A549 (cell line): ENCODE results near the gene TAF4. TPM values are rescaled to one million over a fixed set of nuclear protein-coding genes. Genes with fewer than 3 reads are reported as not detected.

Source experiments
- ATAC-seq, 2 experiments: fragments of 200-7000 bp in 1 of 2; fragments of >200 bp in 1 of 2; cut with Nextera tagmentation in 1 of 2; cut with Tn5 transposase in 1 of 2; 3 replicates each; pipeline versions ENCODE4 v1.8.0 to v1.9.1; 2018 to 2020; ENCODE audit warnings: mild to moderate bottlenecking in 1 of 2, moderate library complexity in 1 of 2
- CTCF ChIA-PET: fragments of 300-600 bp; sonication (Branson Sonifier 250); formaldehyde crosslinking; extraction: SDS; loops from one replicate; lab custom pipeline; 2021; ENCODE audit warnings: antibody characterized with exemption, inconsistent platforms; lab: Yijun Ruan, JAX
- POLR2A ChIA-PET: fragments of 350-600 bp; formaldehyde crosslinking; extraction: SDS; loops from one replicate; lab custom pipeline; 2021; ENCODE audit warnings: antibody characterized with exemption, inconsistent platforms; lab: Yijun Ruan, JAX
- DNase-seq, 2 experiments: peaks; one replicate each; pipeline versions ENCODE4 v3.0.0 to v3.0.0-alpha.2; 2011 to 2016; ENCODE audit warnings: low read depth in 1 of 2, low spot score in 1 of 2
- FAIRE-seq: peaks from 2 replicates; lab custom pipeline; 2011; peaks lifted over from hg19 to GRCh38; lab: Jason Lieb, UNC
- H3K27ac ChIP-seq, 2 experiments: fragments of >200 bp; sonication (Bioruptor Twin); formaldehyde crosslinking; 3 replicates each; pipeline ENCODE4 v1.5.1; 2016 to 2017
- H3K4me1 ChIP-seq: fragments of >200 bp; sonication (Bioruptor Twin); formaldehyde crosslinking; 3 replicates; pipeline ENCODE4 v1.6.1; 2016
- H3K4me2 ChIP-seq: fragments of >200 bp; sonication (Bioruptor Twin); formaldehyde crosslinking; 3 replicates; pipeline ENCODE4 v1.6.1; 2016
- H3K4me3 ChIP-seq: fragments of >200 bp; sonication (Bioruptor Twin); formaldehyde crosslinking; 3 replicates; pipeline ENCODE4 v1.5.1; 2016
- H3K9me3 ChIP-seq: fragments of >200 bp; sonication (Bioruptor Twin); formaldehyde crosslinking; 3 replicates; pipeline ENCODE4 v1.6.1; 2016
- CBX8 ChIP-seq: fragments of 200-600 bp; sonication (generic); IDR thresholded peaks from 2 replicates; pipeline ENCODE4 v1.6.1; 2016
- CHD2 ChIP-seq: fragments of 150-350 bp; IDR thresholded peaks from 2 replicates; pipeline ENCODE4 v1.6.1; 2014; ENCODE audit warnings: low read length; ENCODE audit not compliant: partially characterized antibody
- CHD4 ChIP-seq: fragments of 200-600 bp; sonication (generic); IDR thresholded peaks from 2 replicates; pipeline ENCODE4 v1.6.1; 2016; ENCODE audit warnings: antibody characterized with exemption, mild to moderate bottlenecking, borderline replicate concordance
- CTCF ChIP-seq: fragments of >200 bp; sonication (Bioruptor Twin); formaldehyde crosslinking; IDR thresholded peaks from 3 replicates; pipeline ENCODE4 v1.5.1; 2016
- E2F6 ChIP-seq: IDR thresholded peaks from 2 replicates; pipeline ENCODE4 v1.6.1; 2012; ENCODE audit warnings: low read depth, borderline replicate concordance
- EHF ChIP-seq: fragments of 250-450 bp; sonication (Bioruptor Pico); IDR thresholded peaks from 2 replicates; pipeline ENCODE4 v1.5.0; 2020; ENCODE audit warnings: mild to moderate bottlenecking
- ESRRA ChIP-seq: fragments of 150-350 bp; IDR thresholded peaks from 2 replicates; pipeline ENCODE4 v1.6.1; 2014; ENCODE audit warnings: mild to moderate bottlenecking, low read length, borderline replicate concordance
- FOSB ChIP-seq: fragments of 250-450 bp; sonication (Bioruptor Pico); IDR thresholded peaks from 2 replicates; pipeline ENCODE4 v1.5.0; 2020; ENCODE audit warnings: mild to moderate bottlenecking, moderate library complexity
- HES2 ChIP-seq: fragments of >200 bp; sonication (Bioruptor Twin); formaldehyde crosslinking; IDR thresholded peaks from 2 replicates; pipeline ENCODE4 v1.6.1; 2016
- HMGXB4 ChIP-seq: fragments of 250-450 bp; sonication (Bioruptor Pico); IDR thresholded peaks from 2 replicates; pipeline ENCODE4 v1.5.0; 2021; ENCODE audit warnings: mild to moderate bottlenecking, moderate library complexity, borderline replicate concordance
- KDM5A ChIP-seq: fragments of 200-600 bp; sonication (generic); IDR thresholded peaks from 2 replicates; pipeline ENCODE4 v1.6.1; 2016; ENCODE audit warnings: antibody characterized with exemption, mild to moderate bottlenecking
- MAFK ChIP-seq: fragments of 450-650 bp; IDR thresholded peaks from 2 replicates; pipeline ENCODE4 v1.6.1; 2014; ENCODE audit not compliant: partially characterized antibody
- NFE2L2 ChIP-seq: fragments of 150-350 bp; conservative IDR thresholded peaks from 2 replicates; pipeline ENCODE4 v1.6.1; 2014; ENCODE audit warnings: low read length
- PHF8 ChIP-seq: fragments of 200-600 bp; sonication (generic); IDR thresholded peaks from 2 replicates; pipeline ENCODE4 v1.6.1; 2016; ENCODE audit warnings: low read depth, mild to moderate bottlenecking, antibody characterized with exemption, moderate library complexity, borderline replicate concordance
- POLR2AphosphoS2 ChIP-seq: conservative IDR thresholded peaks from 2 replicates; pipeline ENCODE4 v1.6.1; 2012; ENCODE audit warnings: low read length, improper control_type of control experiment, inconsistent platforms
- RAD21 ChIP-seq, 2 experiments: fragments of >200 bp in 1 of 2; sonication (Bioruptor Twin) in 1 of 2; formaldehyde crosslinking in 1 of 2; IDR thresholded peaks in 1 of 2; conservative IDR thresholded peaks in 1 of 2; 2 replicates in 1 of 2; 3 replicates in 1 of 2; pipeline ENCODE4 v1.6.1; 2012 to 2018; ENCODE audit warnings: inconsistent platforms in 1 of 2
- RCOR1 ChIP-seq: fragments of 150-350 bp; IDR thresholded peaks from 2 replicates; pipeline ENCODE4 v1.6.1; 2014; ENCODE audit warnings: antibody characterized with exemption, low read length, low read depth
- RFX5 ChIP-seq: fragments of 450-650 bp; IDR thresholded peaks from 2 replicates; pipeline ENCODE4 v1.7.1; 2014; ENCODE audit warnings: antibody characterized with exemption, mild to moderate bottlenecking, moderate library complexity
- WGBS: methylation state at CpG from one replicate; pipeline ENCODE4 v1.1.6; 2017; ENCODE audit errors: missing lambda C conversion rate; 5-methylcytosine and 5-hydroxymethylcytosine counted together
- polyA plus RNA-seq, 4 experiments: library from polyadenylated mRNA; depleted of rRNA in 3 of 4; stranded (reverse); fragments of >200 nt; fragmentation: RNase III in 1 of 4; extraction: RNeasy Plus Mini Kit Qiagen cat#74134 plus additional on column Dnase treatment in 1 of 4; gene quantifications; 2 replicates in 3 of 4; 3 replicates in 1 of 4; pipeline ENCODE4 v1.2.3, GENCODE V29; 2011 to 2017
- TF ChIP-seq, protein P1 (sequence below): fragments of 450-650 bp; IDR thresholded peaks from 2 replicates; pipeline ENCODE4 v1.6.1; 2014; ENCODE audit warnings: antibody characterized with exemption
- TF ChIP-seq, protein P2 (sequence below): fragments of 150-350 bp; IDR thresholded peaks from 2 replicates; pipeline ENCODE4 v1.6.1; 2014; ENCODE audit warnings: low read depth, mild to moderate bottlenecking, low read length

Gene TAF4
- polyA plus RNA-seq, 2 of the 4 experiments (the other 2 are of a cell fraction) = 6.1 to 11.0 TPM

DNA sequence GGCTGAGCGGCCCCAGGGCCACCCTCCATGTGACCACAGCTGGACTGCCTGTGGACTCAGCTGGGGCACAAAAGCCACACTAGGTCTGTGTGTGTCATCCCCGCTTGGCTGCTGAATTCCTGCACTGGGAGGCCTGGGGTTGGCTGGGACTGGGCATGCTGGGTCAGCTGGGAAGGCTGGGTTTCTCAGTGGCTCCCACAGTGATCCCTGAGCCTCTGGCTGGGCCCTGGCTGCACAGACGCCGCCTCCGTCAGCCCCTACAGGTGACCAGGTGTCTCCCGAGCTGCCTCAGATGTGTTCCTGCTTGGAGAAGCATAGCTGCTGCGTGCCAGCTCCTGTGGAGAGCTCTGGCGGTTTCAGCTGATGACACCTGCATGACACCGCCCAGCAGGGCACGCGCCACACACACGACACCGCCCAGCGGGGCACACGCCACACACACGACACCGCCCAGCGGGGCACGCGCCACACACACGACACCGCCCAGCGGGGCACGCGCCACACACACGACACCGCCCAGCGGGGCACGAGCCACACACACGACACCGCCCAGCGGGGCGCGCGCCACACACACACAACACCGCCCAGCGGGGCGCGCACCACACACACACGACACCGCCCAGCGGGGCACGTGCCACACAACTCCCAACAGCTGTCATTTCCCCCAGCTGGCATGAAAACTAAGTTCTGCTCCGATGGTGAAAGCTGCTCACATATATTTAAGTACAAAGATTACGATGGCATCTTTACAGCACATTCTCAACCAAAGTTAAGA is 88.8 kb downstream of the TAF4 start:
- POLR2A ChIA-PET = no interaction called here
- Histone ChIP-seq H3K4me3 (no peak overlapping the region), H3K9me3 (no peaks in the 10 kb centered on the region), H3K4me1 (no peaks in the 10 kb centered on the region), H3K4me2 (no peak overlapping the region), H3K27ac (no peak overlapping the region)
- DNase-seq = no peak
- 86% methylated on average over 23 of the region's 45 CpGs for WGBS
- no peak for ATAC-seq
- no peak for FAIRE-seq
- CTCF ChIA-PET = interaction anchor here (0.9 kb wide), 1 partner anchor 159 kb away, joined by 3 read pairs; no protein-coding TSS in a partner anchor
- TF ChIP-seq EHF (CRISPR knock-in tag) (no peak), CHD2 (no peak), CTCF (no peak), E2F6 (no peak), HMGXB4 (no peak), KDM5A (no peak)

- WGBS = 93% methylated on average over 9 of the region's 9 CpGs
- DNase-seq (no peak), FAIRE-seq (no peak), ATAC-seq (no peak)
- Histone ChIP-seq H3K4me1 (no peaks in the 10 kb centered on the region), H3K4me2 (no peak overlapping the region), H3K4me3 (no peak overlapping the region), H3K9me3 (no peaks in the 10 kb centered on the region), H3K27ac (no peak overlapping the region)
- CTCF ChIA-PET = interaction anchor here (0.9 kb wide), 1 partner anchor 160 kb away, joined by 3 read pairs; no protein-coding TSS in a partner anchor
- POLR2A ChIA-PET = no interaction called here
- no peak for TF ChIP-seq NFE2L2
- TF ChIP-seq RFX5 = no peak
- TF ChIP-seq E2F6 = no peak
- no peak for TF ChIP-seq HES2
- TF ChIP-seq, protein P1, sequence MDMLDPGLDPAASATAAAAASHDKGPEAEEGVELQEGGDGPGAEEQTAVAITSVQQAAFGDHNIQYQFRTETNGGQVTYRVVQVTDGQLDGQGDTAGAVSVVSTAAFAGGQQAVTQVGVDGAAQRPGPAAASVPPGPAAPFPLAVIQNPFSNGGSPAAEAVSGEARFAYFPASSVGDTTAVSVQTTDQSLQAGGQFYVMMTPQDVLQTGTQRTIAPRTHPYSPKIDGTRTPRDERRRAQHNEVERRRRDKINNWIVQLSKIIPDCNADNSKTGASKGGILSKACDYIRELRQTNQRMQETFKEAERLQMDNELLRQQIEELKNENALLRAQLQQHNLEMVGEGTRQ = no peak
- no peak for TF ChIP-seq CHD4
- no peak for TF ChIP-seq ESRRA
- TF ChIP-seq PHF8 = no peak
- TF ChIP-seq MAFK = no peak
- no peak for TF ChIP-seq FOSB
- TF ChIP-seq, protein P2, sequence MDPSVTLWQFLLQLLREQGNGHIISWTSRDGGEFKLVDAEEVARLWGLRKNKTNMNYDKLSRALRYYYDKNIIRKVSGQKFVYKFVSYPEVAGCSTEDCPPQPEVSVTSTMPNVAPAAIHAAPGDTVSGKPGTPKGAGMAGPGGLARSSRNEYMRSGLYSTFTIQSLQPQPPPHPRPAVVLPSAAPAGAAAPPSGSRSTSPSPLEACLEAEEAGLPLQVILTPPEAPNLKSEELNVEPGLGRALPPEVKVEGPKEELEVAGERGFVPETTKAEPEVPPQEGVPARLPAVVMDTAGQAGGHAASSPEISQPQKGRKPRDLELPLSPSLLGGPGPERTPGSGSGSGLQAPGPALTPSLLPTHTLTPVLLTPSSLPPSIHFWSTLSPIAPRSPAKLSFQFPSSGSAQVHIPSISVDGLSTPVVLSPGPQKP = no peak
- no peak for TF ChIP-seq CBX8
- TF ChIP-seq RCOR1 = no peak
- no peak for TF ChIP-seq RAD21 (conservative IDR thresholded peaks at IDR 0.05 in 1 of 2, IDR thresholded peaks at IDR 0.05 in 1 of 2)
- TF ChIP-seq POLR2AphosphoS2 = no peak
These were observed 89.4 kb downstream of the TAF4 start for GRCh38 chr20:61976263-61976643.
